Limb (tissue), 2 donors: ENCODE measurements around the gene NAGS.
A peak's percentile ranks its signal among the peaks of the same experiment; 100 is the strongest.
"Not testable (repeated sequence)": the region's sequence is repeated elsewhere in the genome, so short reads cannot be mapped to it uniquely, and the experiment has no call there.

ENCODE experiments used
- DNase-seq, 2 donors: peaks; one replicate each; pipeline ENCODE4 v3.0.0-alpha.2; 2016; ENCODE audit errors: extremely low spot score in 2 of 2

The NAGS gene

DNA sequence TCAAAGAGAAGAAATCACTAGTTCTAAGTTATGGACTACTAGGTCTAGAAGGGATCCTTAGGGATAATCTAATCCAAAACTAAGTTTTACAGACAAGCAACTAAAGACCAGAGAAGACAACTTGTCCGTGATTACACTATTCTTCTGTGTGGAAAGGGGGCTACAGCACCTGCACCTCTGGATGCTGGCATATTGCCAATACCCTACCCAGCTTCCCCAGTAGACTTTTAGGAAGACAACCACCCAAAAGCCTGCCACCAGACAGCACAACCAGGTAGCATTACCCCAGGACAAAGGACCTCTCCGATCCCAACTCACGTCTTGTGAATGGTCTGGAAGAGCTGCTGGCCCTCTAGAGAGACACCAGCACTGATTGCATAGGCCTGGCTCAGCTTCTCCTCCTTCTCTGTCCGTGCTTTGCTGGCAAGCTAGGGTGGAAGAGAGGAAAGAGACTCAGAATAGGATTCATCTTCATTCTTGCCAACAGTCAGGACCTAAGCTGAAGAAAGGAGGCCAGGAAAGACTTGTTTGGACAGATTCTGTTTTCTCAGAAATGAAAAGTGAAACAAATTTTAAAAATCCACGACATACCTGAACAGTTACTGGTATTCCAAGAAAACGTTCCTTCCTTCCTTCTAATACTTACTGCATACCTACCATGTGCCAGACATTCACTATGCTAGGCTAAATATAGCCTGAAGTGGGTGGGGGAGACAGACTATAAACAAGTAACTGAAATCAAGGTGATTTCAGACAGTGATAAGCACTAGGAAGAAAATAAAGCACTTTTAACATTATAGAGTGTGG lies 35.6 kb downstream of the NAGS start:
- DNase-seq = no peak

DNA sequence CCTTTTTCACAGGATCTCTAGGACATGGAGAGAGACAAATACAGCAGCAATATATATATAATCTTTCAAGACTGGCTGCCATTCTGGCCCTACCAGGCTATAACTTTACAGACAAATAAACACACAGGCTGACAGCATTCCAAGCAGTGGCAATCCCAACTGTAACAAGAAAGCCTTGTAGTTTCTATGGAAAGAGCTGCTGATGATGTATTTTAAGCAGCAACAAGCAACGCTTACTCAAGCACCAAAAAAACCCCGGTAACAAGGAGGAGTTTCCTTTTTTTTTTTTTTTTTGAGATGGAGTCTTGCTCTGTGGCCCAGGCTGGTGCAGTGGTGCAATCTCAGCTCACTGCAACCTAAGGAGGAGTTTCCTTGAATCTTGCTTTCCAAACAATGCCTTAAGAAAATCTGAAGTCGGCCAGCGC lies 38.9 kb downstream of the NAGS start:
- DNase-seq = no peak

DNA sequence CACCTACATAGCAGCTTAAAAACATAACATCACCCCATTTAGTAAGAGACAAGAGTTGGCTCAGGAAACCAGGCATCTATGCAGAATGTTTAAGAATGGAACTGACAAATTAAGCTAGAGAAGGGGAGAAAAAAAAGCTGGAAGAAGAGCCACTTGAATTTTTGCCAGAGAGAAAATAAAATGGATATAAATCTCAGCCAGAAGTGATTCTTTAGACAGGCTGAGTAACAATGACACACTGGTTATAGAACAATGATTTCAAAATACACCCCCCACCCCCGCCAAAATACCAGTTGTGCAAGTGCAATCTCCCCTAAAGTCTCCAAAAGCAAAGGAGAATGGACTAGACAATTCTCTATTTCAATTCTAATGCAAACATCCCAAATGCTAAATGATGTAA lies 39.6 kb downstream of the NAGS start:
- DNase-seq = no peak

DNA sequence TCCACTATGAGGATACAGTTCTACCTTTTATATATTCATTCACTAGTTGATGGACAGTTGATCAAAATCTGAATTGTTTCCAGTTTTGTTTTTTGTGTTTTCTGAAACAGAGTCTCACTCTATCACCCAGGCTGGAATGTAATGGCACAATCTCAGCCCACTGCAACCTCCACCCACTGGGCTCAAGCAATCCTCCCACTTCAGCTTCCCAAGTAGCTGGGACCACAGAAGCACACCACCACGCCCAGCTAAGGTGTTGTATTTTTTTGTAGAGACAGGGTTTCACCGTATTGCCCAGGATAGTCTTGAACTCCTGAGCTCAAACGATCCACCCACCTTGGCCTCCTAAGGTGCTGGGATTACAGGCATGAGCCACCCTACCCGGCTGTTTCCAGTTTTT lies 41.1 kb downstream of the NAGS start:
- DNase-seq = no peak

DNA sequence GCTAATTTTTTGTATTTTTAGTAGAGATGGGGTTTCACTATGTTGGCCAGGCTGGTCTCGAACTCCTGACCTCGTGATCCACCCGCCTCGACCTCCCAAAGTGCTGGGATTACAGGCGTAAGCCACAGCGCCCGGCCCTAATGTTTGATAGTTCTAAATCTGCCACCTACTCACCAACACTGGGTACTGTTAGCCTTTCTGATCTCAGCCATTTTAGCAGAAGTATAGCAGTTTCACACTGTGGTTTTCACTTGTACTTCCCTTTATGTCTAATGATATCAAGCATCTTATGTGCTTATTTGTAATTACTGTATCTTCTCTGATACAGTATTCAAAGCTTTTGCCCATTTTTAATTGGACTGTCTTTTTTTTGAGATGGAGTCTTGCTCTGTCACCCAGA lies 42.5 kb downstream of the NAGS start:
- DNase-seq = not testable (repeated sequence)

DNA sequence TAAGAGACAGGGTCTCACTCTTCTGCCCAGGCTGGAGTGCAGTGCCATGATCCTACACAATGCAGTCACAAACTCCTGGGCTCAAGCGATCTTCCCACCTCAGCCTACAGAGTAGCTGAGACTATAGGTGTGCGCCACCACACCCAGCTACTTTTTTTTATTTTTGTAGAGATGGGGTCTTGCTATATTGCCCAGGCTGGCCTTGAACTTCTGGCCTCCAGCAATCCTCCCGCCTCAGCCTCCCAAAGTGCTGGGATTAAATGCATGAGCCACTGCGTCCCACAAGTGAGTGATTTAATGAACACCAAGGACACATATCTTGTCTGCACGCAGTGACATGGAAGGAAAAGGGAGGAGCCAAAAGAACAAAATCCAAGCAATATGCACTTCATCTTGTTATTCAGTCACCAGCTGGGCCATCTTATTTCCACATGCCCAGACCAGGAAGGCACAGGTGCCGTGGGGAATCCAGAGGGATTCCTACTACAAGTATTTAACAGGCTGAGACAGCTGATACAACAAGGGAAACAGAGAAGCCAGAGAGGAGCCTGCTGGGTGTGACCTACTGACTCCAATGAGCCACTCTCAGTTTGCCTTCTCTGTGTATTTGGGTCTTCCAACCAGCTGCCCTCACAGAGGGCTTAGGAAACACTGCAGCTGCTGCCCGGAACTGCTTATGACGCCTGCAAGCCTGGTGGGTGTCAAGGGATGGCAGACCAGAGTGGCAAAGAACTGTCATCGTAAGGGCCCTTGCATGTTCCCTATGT lies 45.1 kb downstream of the NAGS start:
- peak in 1 of 2 donors; percentile 57 for DNase-seq

DNA sequence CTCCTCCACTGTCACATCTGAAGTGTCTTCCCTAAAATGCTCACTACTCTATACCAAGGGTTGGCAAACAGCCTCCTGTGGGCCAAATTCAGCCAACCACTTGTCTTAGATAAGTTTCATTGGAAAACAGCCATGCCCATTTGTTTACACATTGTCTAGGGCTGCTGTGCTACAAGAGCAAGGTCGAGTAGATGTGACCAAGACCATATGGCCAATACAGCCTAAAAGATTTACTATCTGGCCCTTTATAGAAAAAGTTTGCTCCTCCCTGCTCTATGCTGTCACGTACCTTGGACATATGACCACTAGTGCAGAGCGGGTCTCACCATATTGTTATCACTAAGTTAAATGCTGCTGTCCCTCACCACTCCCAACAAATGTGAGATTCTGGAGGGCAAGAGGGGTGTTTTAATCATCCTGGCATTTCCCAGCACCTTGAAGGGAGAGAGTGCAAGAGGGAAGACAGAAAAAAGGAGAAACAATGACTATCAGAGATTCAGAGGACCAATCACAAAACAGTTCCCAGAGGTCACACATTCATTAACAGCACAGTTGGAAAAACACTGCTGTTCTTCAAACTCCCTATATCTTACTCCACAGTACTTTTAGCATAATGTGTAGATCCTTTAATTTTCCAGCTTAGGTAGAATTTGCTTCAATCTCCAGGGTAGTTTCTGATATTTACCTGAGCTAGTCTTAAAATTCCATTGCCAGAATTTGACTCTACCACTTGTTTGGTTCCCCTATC lies 48.9 kb downstream of the NAGS start:
- DNase-seq = no peak
